Measurements from ENCODE around the gene UBL4A. TPM values are rescaled to one million over a fixed set of nuclear protein-coding genes. Genes with fewer than 3 reads are reported as not detected.

Gene UBL4A
- 20.4 and 25.5 TPM in 2 replicates for total RNA-seq

GRCh38 chrX:154486396-154487207, at the start of gene UBL4A:
TSS of gene UBL4A (minus strand) at chrX:154486615. CDS start at chrX:154486584, 31 bp downstream.

GRCh38 chrX:154515966-154516655, 29.7 kb upstream of the UBL4A start, which contains the start of gene FAM3A:
TSS of gene FAM3A (minus strand) at chrX:154516232. CDS start at chrX:154515772, 460 bp downstream.

GRCh38 chrX:154490414-154491083, 4.1 kb upstream of the UBL4A start, which contains the start of gene SLC10A3:
TSS of gene SLC10A3 (minus strand) at chrX:154490629. CDS start at chrX:154488940, 1,689 bp downstream.

GRCh38 chrX:154478728-154479622, 7.4 kb downstream of the UBL4A start, which contains the start of gene LAGE3:
TSS of gene LAGE3 (minus strand) at chrX:154479281. CDS start at chrX:154478915, 366 bp downstream.

GRCh38 chrX:154458116-154458953, 28.1 kb downstream of the UBL4A start, which contains the start of gene PLXNA3:
TSS of gene PLXNA3 (plus strand) at chrX:154458281. CDS start at chrX:154460184, 1,903 bp downstream.

GRCh38 chrX:154443992-154444754, 42.2 kb downstream of the UBL4A start, which contains the start of gene FAM50A:
TSS of gene FAM50A (plus strand) at chrX:154444141. CDS start at chrX:154444236, 95 bp downstream.

GRCh38 chrX:154436983-154437752, 49.2 kb downstream of the UBL4A start, which contains the start of gene GDI1:
TSS of gene GDI1 (plus strand) at chrX:154437154. CDS start at chrX:154437255, 101 bp downstream.

Other genes with a start within 250 kb of the UBL4A start
- not detected in 2 replicates for gene OPN1MW3, start 229.0 kb downstream of the UBL4A start, total RNA-seq
- gene TEX28, start 191.5 kb downstream of the UBL4A start, total RNA-seq: not detected in 2 replicates
- not detected in 2 replicates for gene TKTL1, start 190.8 kb downstream of the UBL4A start, total RNA-seq
- 881 and 1,006 TPM in 2 replicates for gene FLNA, start 112.0 kb downstream of the UBL4A start, total RNA-seq
- 34.4 and 50.2 TPM in 2 replicates for gene EMD, start 107.3 kb downstream of the UBL4A start, total RNA-seq
- 7,807 and 8,845 TPM in 2 replicates for gene RPL10, start 88.2 kb downstream of the UBL4A start, total RNA-seq
- gene DNASE1L1, start 77.4 kb downstream of the UBL4A start, total RNA-seq: 26.5 and 27.6 TPM in 2 replicates
- gene TAFAZZIN, start 75.1 kb downstream of the UBL4A start, total RNA-seq: 12.3 and 16.3 TPM in 2 replicates
- gene ATP6AP1, start 57.9 kb downstream of the UBL4A start, total RNA-seq: 45.9 and 54.3 TPM in 2 replicates
- gene GDI1, start 49.5 kb downstream of the UBL4A start, total RNA-seq: 59.0 and 65.1 TPM in 2 replicates
- gene FAM50A, start 42.5 kb downstream of the UBL4A start, total RNA-seq: 42.4 and 49.1 TPM in 2 replicates
- 13.2 and 20.2 TPM in 2 replicates for gene PLXNA3, start 28.3 kb downstream of the UBL4A start, total RNA-seq
- 37.9 TPM in 2 replicates for gene LAGE3, start 7.3 kb downstream of the UBL4A start, total RNA-seq
- 36.1 and 45.9 TPM in 2 replicates for gene SLC10A3, start 4.0 kb upstream of the UBL4A start, total RNA-seq
- gene FAM3A, start 29.6 kb upstream of the UBL4A start, total RNA-seq: 31.1 and 42.8 TPM in 2 replicates
- 298 and 337 TPM in 2 replicates for gene G6PD, start 60.2 kb upstream of the UBL4A start, total RNA-seq
- 12.6 and 16.6 TPM in 2 replicates for gene IKBKG, start 61.0 kb upstream of the UBL4A start, total RNA-seq
- gene CTAG1A, start 98.5 kb upstream of the UBL4A start, total RNA-seq: not detected in 2 replicates
- not detected in 2 replicates for gene CTAG1B, start 132.7 kb upstream of the UBL4A start, total RNA-seq
- not detected in 2 replicates for gene CTAG2, start 167.0 kb upstream of the UBL4A start, total RNA-seq

Measured in cardiac ventricle fibroblast (primary cell).